ENCODE data around the gene CRELD2. TPM values are rescaled to one million over a fixed set of nuclear protein-coding genes. Genes with fewer than 3 reads are reported as not detected.

CRELD2 gene
- total RNA-seq, 1 donor from 2014 or later = 24.9 TPM

GRCh38 chr22:49872347-49872746, 46.1 kb upstream of the CRELD2 start:
- peaks cover 16% of the 10 kb centered on the region for H3K9me3 Mint-ChIP-seq (ENCODE audit: unreplicated experiment)
- peaks cover 5% of the 10 kb centered on the region for H3K4me1 Mint-ChIP-seq (ENCODE audit: low read depth, unreplicated experiment)
- no peak overlapping the region for H3K27ac Mint-ChIP-seq (ENCODE audit: unreplicated experiment)
- no peak overlapping the region for H3K4me3 Mint-ChIP-seq (ENCODE audit: unreplicated experiment)
- peaks cover 7% of the 10 kb centered on the region for H3K27me3 Mint-ChIP-seq (ENCODE audit: unreplicated experiment)
- no peak for DNase-seq
- TF ChIP-seq CTCF (IDR thresholded peaks at IDR 0.05; ENCODE audit: partially characterized antibody, unreplicated experiment) = no peak
- peaks cover 41% of the 10 kb centered on the region for H3K36me3 Mint-ChIP-seq (ENCODE audit: unreplicated experiment)

- H3K36me3 Mint-ChIP-seq (ENCODE audit: unreplicated experiment) = peaks cover 46% of the 10 kb centered on the region
Measured at GRCh38 chr22:49873228-49873940, 45.0 kb upstream of the CRELD2 start.

GRCh38 chr22:49877642-49878041, 40.8 kb upstream of the CRELD2 start:
- no peak overlapping the region for H3K4me3 Mint-ChIP-seq (ENCODE audit: unreplicated experiment)
- no peak for TF ChIP-seq CTCF (IDR thresholded peaks at IDR 0.05; ENCODE audit: partially characterized antibody, unreplicated experiment)
- no peak overlapping the region for H3K27ac Mint-ChIP-seq (ENCODE audit: unreplicated experiment)
- DNase-seq = no peak
- H3K36me3 Mint-ChIP-seq (ENCODE audit: unreplicated experiment) = peaks cover 28% of the 10 kb centered on the region
- peaks cover 12% of the 10 kb centered on the region for H3K9me3 Mint-ChIP-seq (ENCODE audit: unreplicated experiment)
- peaks cover 13% of the 10 kb centered on the region for H3K27me3 Mint-ChIP-seq (ENCODE audit: unreplicated experiment)
- peaks cover 14% of the 10 kb centered on the region for H3K4me1 Mint-ChIP-seq (ENCODE audit: low read depth, unreplicated experiment)

More at GRCh38 chr22:49873228-49873940, 45.0 kb upstream of the CRELD2 start:
- Mint-ChIP-seq H3K9me3 (ENCODE audit: unreplicated experiment) (peaks cover 15% of the 10 kb centered on the region), H3K27me3 (ENCODE audit: unreplicated experiment) (peaks cover 9% of the 10 kb centered on the region), H3K27ac (ENCODE audit: unreplicated experiment) (no peak overlapping the region), H3K4me3 (ENCODE audit: unreplicated experiment) (no peak overlapping the region), H3K4me1 (ENCODE audit: low read depth, unreplicated experiment) (peaks cover 5% of the 10 kb centered on the region)
- no peak for DNase-seq
- no peak for TF ChIP-seq CTCF (IDR thresholded peaks at IDR 0.05; ENCODE audit: partially characterized antibody, unreplicated experiment)

GRCh38 chr22:49878206-49878605, 40.2 kb upstream of the CRELD2 start:
- peaks cover 17% of the 10 kb centered on the region for H3K9me3 Mint-ChIP-seq (ENCODE audit: unreplicated experiment)
- DNase-seq = no peak
- H3K27ac Mint-ChIP-seq (ENCODE audit: unreplicated experiment) = no peak overlapping the region
- peaks cover 31% of the 10 kb centered on the region for H3K36me3 Mint-ChIP-seq (ENCODE audit: unreplicated experiment)
- H3K4me3 Mint-ChIP-seq (ENCODE audit: unreplicated experiment) = no peak overlapping the region
- H3K4me1 Mint-ChIP-seq (ENCODE audit: low read depth, unreplicated experiment) = peaks cover 17% of the 10 kb centered on the region
- H3K27me3 Mint-ChIP-seq (ENCODE audit: unreplicated experiment) = peaks cover 12% of the 10 kb centered on the region
- no peak for TF ChIP-seq CTCF (IDR thresholded peaks at IDR 0.05; ENCODE audit: partially characterized antibody, unreplicated experiment)

GRCh38 chr22:49879871-49880270, 38.6 kb upstream of the CRELD2 start:
- H3K36me3 Mint-ChIP-seq (ENCODE audit: unreplicated experiment) = peaks cover 39% of the 10 kb centered on the region
- H3K9me3 Mint-ChIP-seq (ENCODE audit: unreplicated experiment) = peaks cover 23% of the 10 kb centered on the region

More at GRCh38 chr22:49879871-49880270, 38.6 kb upstream of the CRELD2 start:
- DNase-seq = no peak
- Mint-ChIP-seq H3K4me3 (ENCODE audit: unreplicated experiment) (peak overlapping the region; percentile 61), H3K4me1 (ENCODE audit: low read depth, unreplicated experiment) (peaks cover 17% of the 10 kb centered on the region), H3K27ac (ENCODE audit: unreplicated experiment) (peak overlapping the region; percentile 80), H3K27me3 (ENCODE audit: unreplicated experiment) (peaks cover 9% of the 10 kb centered on the region)
- TF ChIP-seq CTCF (IDR thresholded peaks at IDR 0.05; ENCODE audit: partially characterized antibody, unreplicated experiment) = no peak
